ENCODE results near the gene CWC15. TPM values are rescaled to one million over a fixed set of nuclear protein-coding genes. Genes with fewer than 3 reads are reported as not detected.
A peak's percentile ranks its signal among the peaks of the same experiment; 100 is the strongest.

Gene CWC15
- total and polyA plus RNA-seq, 2 of the 13 experiments (the other 11 are each of a cell fraction or from before 2014, with no cell fraction given) = 27.6 to 61.2 TPM

GRCh38 chr11:94973099-94973968, at the start of gene CWC15, which contains the start of gene KDM4D (continued):
- peak; percentile 38; the same call in 1 of the 2 replicates for TF ChIP-seq PRDM10 (CRISPR knock-in tag; IDR thresholded peaks at IDR 0.05; ENCODE audit: low read depth)
- no peak for TF ChIP-seq ATF6 (CRISPR knock-in tag; conservative IDR thresholded peaks at IDR 0.05)
- TF ChIP-seq HNF1A (IDR thresholded peaks at IDR 0.05; ENCODE audit: low read depth) = no peak
- no peak; the same call in 1 of the 2 replicates for TF ChIP-seq HNF1A (CRISPR knock-in tag; IDR thresholded peaks at IDR 0.05; ENCODE audit: borderline replicate concordance)
- TF ChIP-seq, protein P1, sequence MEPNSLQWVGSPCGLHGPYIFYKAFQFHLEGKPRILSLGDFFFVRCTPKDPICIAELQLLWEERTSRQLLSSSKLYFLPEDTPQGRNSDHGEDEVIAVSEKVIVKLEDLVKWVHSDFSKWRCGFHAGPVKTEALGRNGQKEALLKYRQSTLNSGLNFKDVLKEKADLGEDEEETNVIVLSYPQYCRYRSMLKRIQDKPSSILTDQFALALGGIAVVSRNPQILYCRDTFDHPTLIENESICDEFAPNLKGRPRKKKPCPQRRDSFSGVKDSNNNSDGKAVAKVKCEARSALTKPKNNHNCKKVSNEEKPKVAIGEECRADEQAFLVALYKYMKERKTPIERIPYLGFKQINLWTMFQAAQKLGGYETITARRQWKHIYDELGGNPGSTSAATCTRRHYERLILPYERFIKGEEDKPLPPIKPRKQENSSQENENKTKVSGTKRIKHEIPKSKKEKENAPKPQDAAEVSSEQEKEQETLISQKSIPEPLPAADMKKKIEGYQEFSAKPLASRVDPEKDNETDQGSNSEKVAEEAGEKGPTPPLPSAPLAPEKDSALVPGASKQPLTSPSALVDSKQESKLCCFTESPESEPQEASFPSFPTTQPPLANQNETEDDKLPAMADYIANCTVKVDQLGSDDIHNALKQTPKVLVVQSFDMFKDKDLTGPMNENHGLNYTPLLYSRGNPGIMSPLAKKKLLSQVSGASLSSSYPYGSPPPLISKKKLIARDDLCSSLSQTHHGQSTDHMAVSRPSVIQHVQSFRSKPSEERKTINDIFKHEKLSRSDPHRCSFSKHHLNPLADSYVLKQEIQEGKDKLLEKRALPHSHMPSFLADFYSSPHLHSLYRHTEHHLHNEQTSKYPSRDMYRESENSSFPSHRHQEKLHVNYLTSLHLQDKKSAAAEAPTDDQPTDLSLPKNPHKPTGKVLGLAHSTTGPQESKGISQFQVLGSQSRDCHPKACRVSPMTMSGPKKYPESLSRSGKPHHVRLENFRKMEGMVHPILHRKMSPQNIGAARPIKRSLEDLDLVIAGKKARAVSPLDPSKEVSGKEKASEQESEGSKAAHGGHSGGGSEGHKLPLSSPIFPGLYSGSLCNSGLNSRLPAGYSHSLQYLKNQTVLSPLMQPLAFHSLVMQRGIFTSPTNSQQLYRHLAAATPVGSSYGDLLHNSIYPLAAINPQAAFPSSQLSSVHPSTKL (CRISPR knock-in tag; IDR thresholded peaks at IDR 0.05) = peak; percentile 51; the same call in 1 of the 2 replicates
- no peak for TF ChIP-seq HNRNPH1 (optimal IDR thresholded peaks at IDR 0.05; ENCODE audit: low read depth, low read length)
- TF ChIP-seq ZNF260 (CRISPR knock-in tag; IDR thresholded peaks at IDR 0.05; ENCODE audit: borderline replicate concordance, low read depth) = no peak
- no peak for TF ChIP-seq RARA (CRISPR knock-in tag; IDR thresholded peaks at IDR 0.05)
- no peak for TF ChIP-seq ZBTB7B (CRISPR knock-in tag; IDR thresholded peaks at IDR 0.05)
- TF ChIP-seq, protein P2, sequence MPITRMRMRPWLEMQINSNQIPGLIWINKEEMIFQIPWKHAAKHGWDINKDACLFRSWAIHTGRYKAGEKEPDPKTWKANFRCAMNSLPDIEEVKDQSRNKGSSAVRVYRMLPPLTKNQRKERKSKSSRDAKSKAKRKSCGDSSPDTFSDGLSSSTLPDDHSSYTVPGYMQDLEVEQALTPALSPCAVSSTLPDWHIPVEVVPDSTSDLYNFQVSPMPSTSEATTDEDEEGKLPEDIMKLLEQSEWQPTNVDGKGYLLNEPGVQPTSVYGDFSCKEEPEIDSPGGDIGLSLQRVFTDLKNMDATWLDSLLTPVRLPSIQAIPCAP (CRISPR knock-in tag; IDR thresholded peaks at IDR 0.05; ENCODE audit: low read depth) = no peak
- no peak for TF ChIP-seq SP140L (CRISPR knock-in tag; IDR thresholded peaks at IDR 0.05; ENCODE audit: borderline replicate concordance)
- TF ChIP-seq, protein P3, sequence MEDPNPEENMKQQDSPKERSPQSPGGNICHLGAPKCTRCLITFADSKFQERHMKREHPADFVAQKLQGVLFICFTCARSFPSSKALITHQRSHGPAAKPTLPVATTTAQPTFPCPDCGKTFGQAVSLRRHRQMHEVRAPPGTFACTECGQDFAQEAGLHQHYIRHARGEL (CRISPR knock-in tag; IDR thresholded peaks at IDR 0.05) = no peak
